IMR-90 (cell line): ENCODE measurements around the gene TFB1M.

Source experiments
- CEBPB ChIP-seq: IDR thresholded peaks from 2 replicates; pipeline ENCODE4 v1.6.1; 2012; ENCODE audit warnings: low read depth, low read length, improper control_type of control experiment
- CHD1 ChIP-seq: IDR thresholded peaks from 2 replicates; pipeline ENCODE4 v1.6.1; 2012; ENCODE audit warnings: low read depth, low read length, improper control_type of control experiment
- CTCF ChIP-seq: conservative IDR thresholded peaks from 2 replicates; pipeline ENCODE4 v1.5.1; 2012; ENCODE audit warnings: mild to moderate bottlenecking, low read depth, low read length, improper control_type of control experiment
- MAZ ChIP-seq: IDR thresholded peaks from 2 replicates; pipeline ENCODE4 v1.6.1; 2012; ENCODE audit warnings: low read depth, mild to moderate bottlenecking, low read length, improper control_type of control experiment, moderate library complexity, borderline replicate concordance
- POLR2A ChIP-seq: IDR thresholded peaks from 2 replicates; pipeline ENCODE4 v1.6.1; 2012; ENCODE audit warnings: mild to moderate bottlenecking, low read depth, low read length
- RAD21 ChIP-seq: IDR thresholded peaks from 2 replicates; pipeline ENCODE4 v1.6.1; 2012; ENCODE audit warnings: low read length, improper control_type of control experiment
- RCOR1 ChIP-seq: IDR thresholded peaks from 2 replicates; pipeline ENCODE4 v1.6.1; 2012; ENCODE audit warnings: mild to moderate bottlenecking, low read length, improper control_type of control experiment; ENCODE audit not compliant: insufficient replicate concordance
- RFX5 ChIP-seq: IDR thresholded peaks from 2 replicates; pipeline ENCODE4 v1.8.0; 2012; ENCODE audit warnings: low read depth, mild to moderate bottlenecking, low read length, moderate library complexity
- SMC3 ChIP-seq: fragments of 150-350 bp; IDR thresholded peaks from 2 replicates; pipeline ENCODE4 v1.6.1; 2016; ENCODE audit warnings: low read depth, mild to moderate bottlenecking, antibody characterized with exemption, low read length, moderate library complexity
- USF2 ChIP-seq: fragments of 150-350 bp; IDR thresholded peaks from 2 replicates; pipeline ENCODE4 v1.6.1; 2017; ENCODE audit warnings: mild to moderate bottlenecking, antibody characterized with exemption, low read length, low read depth

GRCh38 chr6:155328539-155329459, 14.5 kb upstream of the TFB1M start:
- no peak for TF ChIP-seq CTCF
- TF ChIP-seq RAD21: no peak
- TF ChIP-seq POLR2A: no peak
- no peak for TF ChIP-seq RFX5
- no peak for TF ChIP-seq CHD1
- TF ChIP-seq SMC3: no peak
- no peak for TF ChIP-seq CEBPB
- TF ChIP-seq MAZ: no peak
- TF ChIP-seq USF2: no peak
- TF ChIP-seq RCOR1: no peak
